Left cardiac atrium (tissue), 4 donors: Measurements from ENCODE around the gene ARID1B. TPM values are rescaled to one million over a fixed set of nuclear protein-coding genes. Genes with fewer than 3 reads are reported as not detected.
A peak's percentile ranks its signal among the peaks of the same experiment; 100 is the strongest.
"Not testable (repeated sequence)": the region's sequence is repeated elsewhere in the genome, so short reads cannot be mapped to it uniquely, and the experiment has no call there.

Source experiments
- ATAC-seq, 2 donors: fragments of 200-7000 bp; cut with Tn5 transposase; one replicate each; pipeline ENCODE4 v1.9.1; 2020; ENCODE audit warnings: mild to moderate bottlenecking in 2 of 2, moderate library complexity in 2 of 2
- DNase-seq: peaks from one replicate; pipeline ENCODE4 v3.0.0-alpha.2; 2020
- intact Hi-C, 2 donors: fragments of 100-400 bp; cut with DNase I; formaldehyde crosslinking; loops; one replicate each; pipeline versions ENCODE4 v1.14.1 to v1.15.1; 2022 to 2023
- total RNA-seq, 2 donors: library from RNA; stranded (reverse); fragmentation: NEBNext Ultra II Directional; extraction: Animal tissue kit (Norgen Biotek cat#: 25700); gene quantifications; one replicate each; pipeline ENCODE4 v1.2.1, GENCODE V29; 2021
- donor health status: DM: no; HTN: yes; CAD: no.
- donor health status: DM: no; HTN: yes; CAD: no; lungs with severe emphysema.
- donor health status: DM: yes; HTN: yes; CAD: no.
- donor health status: Dilated cardiomyopathy.

ARID1B gene
- total RNA-seq, 2 donors from 2014 or later, result 45.4 to 48.0 TPM

DNA sequence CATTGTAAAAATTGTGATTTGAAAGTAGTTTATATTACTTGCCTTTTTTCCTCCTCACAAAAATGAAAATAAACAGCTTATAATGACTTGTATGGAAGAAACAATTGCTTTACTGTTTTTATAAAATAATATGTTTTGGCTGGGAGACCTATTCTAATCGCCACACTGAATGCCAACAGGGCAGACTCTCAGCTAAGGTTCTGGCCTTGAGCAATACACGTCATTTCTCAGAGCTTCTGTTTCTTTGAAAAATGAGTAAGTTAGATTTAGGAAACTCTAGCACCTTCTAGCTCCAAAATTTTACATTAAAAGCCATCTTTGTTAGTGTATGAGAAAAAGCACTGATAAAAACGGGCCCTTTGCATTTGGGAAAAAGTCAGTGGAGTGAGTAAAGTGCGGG is 166.6 kb downstream of the ARID1B start:
- intact Hi-C loops, result no loop called here
- ATAC-seq (no peak), DNase-seq (no peak)

DNA sequence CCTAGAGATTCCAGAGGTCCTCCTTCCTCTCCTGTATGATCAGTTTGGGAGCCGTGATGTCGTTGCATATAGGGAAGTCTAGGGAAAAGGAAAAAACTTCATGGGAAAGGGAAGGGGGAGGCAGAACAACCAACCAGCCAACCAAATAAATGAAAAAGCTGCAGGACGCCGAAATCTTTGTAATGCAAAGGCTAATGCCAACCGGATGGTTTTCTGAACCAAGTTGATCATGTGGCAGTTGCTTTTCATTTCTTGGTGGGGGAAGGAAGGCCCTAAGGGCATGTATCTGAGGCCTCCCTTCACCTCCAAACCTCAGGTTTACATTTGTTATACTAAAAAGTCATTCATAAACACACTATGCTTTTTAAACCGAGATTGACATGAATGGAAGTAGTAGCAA is 167.2 kb downstream of the ARID1B start:
- ATAC-seq (no peak), DNase-seq (no peak)
- intact Hi-C loops, result no loop called here

DNA sequence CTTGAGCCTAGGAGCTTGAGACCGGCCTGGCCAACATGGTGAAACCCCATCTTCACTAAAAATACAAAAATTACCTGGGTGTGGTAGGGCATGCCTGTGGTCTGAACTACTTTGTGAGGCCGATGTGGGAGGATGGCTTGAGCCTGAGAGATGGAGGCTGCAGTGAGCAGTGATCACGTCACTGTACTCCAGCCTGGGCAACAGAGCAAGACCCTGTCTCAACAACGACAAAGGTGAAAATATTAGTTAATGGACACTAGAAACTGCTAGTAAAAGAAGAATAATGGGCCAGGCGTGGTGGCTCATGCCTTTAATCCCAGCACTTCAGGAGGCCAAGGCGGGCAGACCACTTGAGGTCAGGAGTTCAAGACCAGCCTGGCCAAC is 168.6 kb downstream of the ARID1B start:
- intact Hi-C loops, DNase-seq, ATAC-seq: not testable (repeated sequence)

DNA sequence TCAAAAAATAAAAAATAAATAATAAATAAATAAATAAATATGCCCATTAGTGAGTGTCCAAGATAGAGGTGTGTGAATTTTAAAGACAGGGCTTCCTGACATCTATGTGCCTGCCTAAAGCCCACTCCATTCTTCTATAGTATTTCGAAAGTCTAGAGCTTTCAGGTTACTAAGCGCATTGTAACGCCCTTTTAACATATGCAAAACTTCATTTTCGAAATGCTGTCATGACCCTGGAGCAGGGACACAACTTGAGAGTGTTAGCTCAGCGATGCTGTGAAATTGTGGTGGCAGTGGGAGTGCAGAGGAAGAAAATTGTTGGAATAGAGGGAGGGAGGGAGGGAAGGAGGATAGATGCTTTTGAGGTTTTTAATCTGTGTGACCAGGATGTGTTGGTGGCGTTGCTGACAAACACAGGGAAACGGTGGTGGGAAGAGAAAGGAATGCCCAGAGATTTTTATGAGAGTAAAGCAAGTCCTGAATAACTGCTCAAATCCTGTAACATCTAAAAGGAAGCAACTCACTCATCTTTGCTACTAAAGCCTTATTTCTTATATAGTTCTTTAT is 169.3 kb downstream of the ARID1B start:
- ATAC-seq (no peak), DNase-seq (no peak)
- intact Hi-C loops, result no loop called here

DNA sequence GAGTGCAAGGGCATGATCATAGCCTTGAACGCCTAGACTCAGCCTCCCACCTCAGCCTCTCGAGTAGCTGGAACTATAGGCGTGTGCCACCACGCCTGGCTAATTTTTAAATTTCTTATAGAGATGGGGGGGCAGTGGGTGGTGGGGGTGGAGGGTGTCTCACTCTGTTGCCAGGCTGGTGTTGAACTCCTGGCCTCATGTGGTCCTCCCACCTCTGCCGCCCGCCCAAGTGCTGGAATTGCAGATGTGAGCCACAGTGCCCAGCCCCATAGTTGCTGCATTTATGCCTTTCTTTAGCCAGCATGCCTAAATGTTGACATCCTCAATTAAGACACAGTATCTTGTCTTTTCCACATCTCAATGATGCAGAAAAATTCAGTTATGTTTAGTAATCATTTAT is 171.1 kb downstream of the ARID1B start:
- intact Hi-C loops, result no loop called here
- DNase-seq, result no peak
- no peak for ATAC-seq

DNA sequence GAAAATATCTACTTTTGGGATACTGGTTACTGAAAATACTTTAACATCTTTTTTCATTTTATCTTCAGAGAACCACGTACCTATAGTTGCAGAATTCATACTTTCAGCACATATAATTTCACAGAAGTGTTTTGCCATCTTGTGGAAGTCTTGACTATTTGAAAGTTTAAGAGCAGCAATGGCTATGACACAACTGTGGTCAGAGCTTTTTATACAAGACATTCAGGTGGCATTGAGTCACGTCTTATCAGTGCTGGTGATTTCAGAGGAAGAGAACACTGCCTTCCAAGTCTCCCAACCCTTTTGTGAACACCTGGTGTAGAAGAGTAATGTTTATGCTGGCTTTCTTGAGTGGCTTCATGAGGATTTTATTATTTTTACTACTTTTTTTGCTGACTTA is 171.6 kb downstream of the ARID1B start:
- ATAC-seq (peak in 1 of 2 donors; percentile 35), DNase-seq (no peak)
- intact Hi-C loops, result no loop called here

DNA sequence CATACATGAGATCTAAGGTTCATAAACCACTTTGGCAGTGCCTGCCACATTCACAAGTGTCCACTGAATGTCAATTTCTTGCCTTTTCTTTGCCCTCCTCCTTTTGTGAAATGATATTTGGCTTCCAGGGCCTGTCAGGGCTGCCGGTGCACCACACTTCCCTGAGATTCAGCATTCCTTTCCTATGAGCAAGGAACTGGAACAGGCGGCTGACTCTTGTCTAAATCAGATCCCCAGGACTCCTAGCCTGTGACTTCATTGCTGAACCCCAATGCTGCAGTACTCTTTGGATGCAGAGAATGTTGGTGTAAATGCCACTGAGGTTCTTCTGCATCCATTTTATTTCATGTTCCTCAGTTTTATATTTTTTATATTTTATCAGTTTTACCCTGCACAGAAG is 172.2 kb downstream of the ARID1B start:
- DNase-seq, result no peak
- intact Hi-C loops, result no loop called here
- ATAC-seq, result peak in 1 of 2 donors; percentile 75

DNA sequence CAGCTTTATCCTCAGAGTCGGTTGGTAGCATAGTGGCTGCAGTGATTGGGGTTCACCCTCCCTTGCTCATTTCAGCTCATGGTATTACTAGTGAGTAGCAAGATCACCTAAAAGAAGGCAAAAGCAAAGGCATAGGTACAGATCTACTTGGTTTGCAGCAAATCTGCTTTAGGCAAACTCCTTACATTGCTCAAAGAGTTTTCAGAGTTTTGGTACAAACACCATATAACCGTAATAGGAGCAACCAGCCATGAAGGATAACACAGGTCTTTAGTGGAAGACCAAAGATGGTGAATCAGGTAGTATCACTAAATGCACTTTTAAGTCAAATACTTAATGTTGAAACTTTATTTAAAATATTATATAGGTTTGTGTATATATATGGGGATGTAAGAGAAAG is 172.9 kb downstream of the ARID1B start:
- intact Hi-C loops, result loop anchor here in 1 of 2 donors (10.0 kb wide), 1 partner anchor 165 kb away; no protein-coding TSS in a partner anchor
- DNase-seq (no peak), ATAC-seq (no peak)

DNA sequence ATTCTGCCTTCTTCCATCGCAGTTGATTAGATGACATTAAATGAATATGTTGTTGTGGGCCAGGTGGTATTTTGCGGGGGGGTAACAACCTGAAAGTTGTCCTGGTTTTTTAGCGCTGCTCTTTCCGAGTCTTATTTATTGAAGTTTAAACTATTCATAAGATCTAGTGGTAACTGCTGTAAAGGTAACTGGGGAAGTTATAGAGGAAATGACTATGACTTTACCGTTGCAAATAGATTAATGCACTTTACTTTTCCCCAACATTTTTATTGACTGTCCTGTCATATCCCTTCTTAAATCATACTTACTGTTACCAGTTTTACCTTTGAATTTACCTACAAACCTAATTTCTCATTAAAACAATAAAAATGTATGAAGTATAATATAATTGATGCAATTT is 173.4 kb downstream of the ARID1B start:
- intact Hi-C loops, result loop anchor here in 1 of 2 donors (10.0 kb wide), 1 partner anchor 166 kb away; no protein-coding TSS in a partner anchor
- DNase-seq (no peak), ATAC-seq (no peak)

DNA sequence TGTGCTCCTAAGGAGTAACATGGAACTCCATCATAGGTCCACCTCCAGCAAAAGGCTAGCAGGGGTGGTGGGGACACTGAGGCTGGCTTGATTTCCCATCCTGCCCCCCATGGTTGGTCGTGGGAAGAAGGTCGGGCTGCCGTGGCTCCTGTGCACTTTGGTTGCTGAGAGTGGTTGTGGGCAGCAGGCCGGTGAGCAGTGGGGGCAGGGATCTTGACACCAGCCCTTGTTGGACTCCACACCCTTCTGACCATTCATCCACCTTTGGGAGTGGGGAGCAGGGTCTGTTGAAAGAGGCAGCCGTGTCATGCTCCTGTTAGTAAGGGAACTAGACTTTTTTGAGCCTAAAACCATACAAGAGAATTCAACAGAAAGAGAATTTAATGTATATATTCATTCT is 175.2 kb downstream of the ARID1B start:
- ATAC-seq, result no peak
- DNase-seq, result no peak
- intact Hi-C loops, result loop anchor here in 1 of 2 donors (10.0 kb wide), 1 partner anchor 168 kb away; no protein-coding TSS in a partner anchor

DNA sequence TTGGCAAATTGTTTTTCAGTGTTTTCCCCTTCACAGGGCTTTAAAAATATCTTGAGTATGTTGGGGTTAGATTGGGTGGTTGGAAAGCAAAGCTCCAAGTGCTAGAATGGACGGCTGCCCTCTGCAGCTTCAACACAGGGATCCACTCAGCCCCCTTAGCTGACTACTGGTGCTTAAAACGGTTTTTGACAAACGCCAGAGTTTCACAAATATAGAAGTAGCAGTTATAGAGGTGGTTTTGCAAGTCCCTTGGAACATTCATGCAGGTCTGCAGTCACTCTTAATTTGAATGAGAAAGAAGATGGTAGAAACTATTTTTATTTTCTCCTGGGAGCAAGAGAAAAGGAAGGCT is 175.9 kb downstream of the ARID1B start:
- ATAC-seq (no peak), DNase-seq (no peak)
- intact Hi-C loops, result loop anchor here in 1 of 2 donors (10.0 kb wide), 1 partner anchor 168 kb away; no protein-coding TSS in a partner anchor

DNA sequence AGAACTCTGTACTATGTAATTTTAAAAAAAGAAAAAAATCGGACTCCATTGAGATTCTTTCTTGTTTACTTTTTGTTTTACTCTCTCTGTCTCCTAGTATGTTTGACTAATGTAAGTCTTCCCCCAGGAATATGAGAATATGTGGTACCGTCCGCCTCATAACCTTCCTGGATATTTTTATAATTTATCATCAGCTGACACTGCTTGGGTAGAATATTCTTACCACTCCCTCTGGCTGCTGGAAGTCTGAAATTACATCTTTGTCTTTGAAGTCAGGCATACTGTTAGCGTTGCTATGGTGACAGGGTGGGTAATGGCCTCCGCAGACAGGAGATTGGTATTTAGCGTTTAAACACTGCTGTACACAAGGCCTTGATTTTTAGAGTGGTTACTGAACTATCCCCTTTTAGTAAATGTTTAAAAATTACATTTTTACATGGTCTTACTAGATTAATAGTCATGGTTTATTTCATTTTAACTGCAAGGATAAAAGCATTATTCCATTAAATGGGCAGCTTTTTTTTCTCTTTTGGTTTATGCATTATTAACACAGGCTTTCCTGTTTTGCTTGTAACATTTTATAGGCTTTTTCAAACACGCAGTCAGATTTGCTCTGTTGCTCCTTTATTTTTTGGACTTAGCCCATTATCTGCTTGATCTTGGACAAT is 176.4 kb downstream of the ARID1B start:
- intact Hi-C loops, result loop anchor here in 1 of 2 donors (10.0 kb wide), 1 partner anchor 169 kb away; no protein-coding TSS in a partner anchor
- DNase-seq, result no peak

DNA sequence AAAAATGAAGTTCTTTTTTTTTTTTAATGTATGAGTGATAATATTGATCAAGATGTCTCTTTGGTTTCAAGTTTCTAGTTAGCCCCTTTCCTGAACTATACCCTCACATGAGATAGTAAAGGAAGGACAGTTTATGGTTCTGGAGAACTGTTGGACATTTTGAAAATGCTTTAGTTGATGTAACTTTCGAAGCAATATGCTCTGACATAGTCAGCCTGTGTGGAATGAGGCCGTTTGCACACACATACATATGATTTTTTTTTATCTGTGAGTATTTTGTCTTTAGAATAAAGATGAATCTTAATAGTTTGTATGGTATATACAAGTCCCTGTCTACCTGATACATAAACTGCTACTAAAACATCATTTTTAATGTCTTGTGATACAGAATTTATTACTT is 177.0 kb downstream of the ARID1B start:
- intact Hi-C loops, result loop anchor here in 1 of 2 donors (10.0 kb wide), 1 partner anchor 169 kb away; no protein-coding TSS in a partner anchor
- DNase-seq, result no peak
- no peak for ATAC-seq

More for the DNA sequence above, 176.4 kb downstream of the ARID1B start:
- peak; percentile 56 to 86 for ATAC-seq

DNA sequence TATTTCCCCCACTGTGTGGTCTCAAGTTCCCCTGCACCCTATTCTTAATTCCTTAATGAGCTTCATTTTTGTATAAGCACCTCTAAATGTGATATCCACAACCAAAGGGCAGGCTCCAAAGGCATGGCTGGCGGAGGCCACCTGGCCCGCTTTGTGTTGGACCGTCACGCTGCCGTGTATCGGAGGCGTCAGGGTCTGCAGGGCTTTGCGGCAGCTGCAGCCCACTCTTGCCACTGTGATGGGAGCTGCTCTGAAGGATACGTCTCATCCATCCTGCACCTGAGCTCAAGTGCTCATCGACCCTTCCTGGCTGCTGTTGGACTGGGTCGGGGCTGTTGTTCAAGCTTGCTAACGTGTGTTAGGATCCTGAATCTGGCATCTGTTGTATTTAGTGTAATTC is 177.6 kb downstream of the ARID1B start:
- no peak for DNase-seq
- intact Hi-C loops, result loop anchor here in 1 of 2 donors (10.0 kb wide), 1 partner anchor 170 kb away; no protein-coding TSS in a partner anchor
- ATAC-seq, result no peak

DNA sequence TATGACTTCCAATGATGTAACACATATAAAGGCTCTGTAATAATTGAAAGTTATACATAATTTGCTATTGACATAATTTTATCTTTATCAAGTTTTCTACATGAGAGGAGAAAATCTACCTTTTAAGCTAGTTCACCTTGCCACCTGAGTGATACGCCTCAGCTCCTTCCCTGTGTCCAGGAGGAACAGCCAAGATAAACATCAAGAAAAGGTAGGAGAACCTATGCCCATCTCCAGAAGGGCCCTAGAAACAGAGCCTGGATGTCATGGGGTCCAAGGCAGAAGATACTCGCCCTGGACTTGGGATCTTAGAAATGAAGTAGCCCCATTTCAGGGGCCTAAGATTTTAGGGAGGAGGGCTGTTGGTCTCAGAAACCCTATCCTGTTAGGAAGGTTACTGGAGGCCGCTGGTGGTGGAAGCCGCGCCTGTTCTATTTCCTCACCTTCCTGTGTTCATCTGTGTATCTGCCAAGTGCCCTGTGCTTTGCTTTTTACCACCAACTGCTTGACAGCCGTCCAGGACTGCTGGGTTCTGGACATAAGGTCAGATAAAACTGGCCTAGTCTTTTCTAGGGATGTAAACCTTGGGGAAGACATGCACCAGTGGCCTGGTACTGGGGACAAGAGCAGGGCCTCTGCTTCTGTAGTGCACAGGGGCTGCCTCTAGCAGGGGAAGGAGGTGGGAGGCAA is 178.5 kb downstream of the ARID1B start:
- ATAC-seq (peak; percentile 86 to 91), DNase-seq (peak; percentile 78)
- intact Hi-C loops, result loop anchor here in 1 of 2 donors (10.0 kb wide), 1 partner anchor 171 kb away; no protein-coding TSS in a partner anchor

DNA sequence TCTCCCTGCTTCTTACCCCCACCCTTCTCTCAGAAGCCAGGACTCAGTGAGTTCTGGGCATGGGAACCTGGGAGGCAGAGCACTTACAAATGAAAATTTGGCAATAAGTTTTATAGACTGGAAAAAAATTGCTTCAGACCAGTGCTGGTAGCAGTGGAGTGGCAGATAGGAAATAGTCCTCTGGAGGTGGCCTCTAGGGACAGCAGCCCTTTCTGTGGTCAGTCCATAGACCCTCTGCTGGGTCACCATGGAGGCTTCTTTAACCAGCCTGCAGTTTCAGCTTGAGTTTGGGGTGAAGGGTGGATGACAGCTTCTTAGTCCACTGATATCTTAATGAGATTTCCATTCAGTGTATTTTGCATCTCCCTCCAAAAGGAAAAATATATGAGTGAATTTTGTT is 179.1 kb downstream of the ARID1B start:
- ATAC-seq, result peak; percentile 5 to 21
- no peak for DNase-seq
- intact Hi-C loops, result loop anchor here in 1 of 2 donors (10.0 kb wide), 1 partner anchor 171 kb away; no protein-coding TSS in a partner anchor

DNA sequence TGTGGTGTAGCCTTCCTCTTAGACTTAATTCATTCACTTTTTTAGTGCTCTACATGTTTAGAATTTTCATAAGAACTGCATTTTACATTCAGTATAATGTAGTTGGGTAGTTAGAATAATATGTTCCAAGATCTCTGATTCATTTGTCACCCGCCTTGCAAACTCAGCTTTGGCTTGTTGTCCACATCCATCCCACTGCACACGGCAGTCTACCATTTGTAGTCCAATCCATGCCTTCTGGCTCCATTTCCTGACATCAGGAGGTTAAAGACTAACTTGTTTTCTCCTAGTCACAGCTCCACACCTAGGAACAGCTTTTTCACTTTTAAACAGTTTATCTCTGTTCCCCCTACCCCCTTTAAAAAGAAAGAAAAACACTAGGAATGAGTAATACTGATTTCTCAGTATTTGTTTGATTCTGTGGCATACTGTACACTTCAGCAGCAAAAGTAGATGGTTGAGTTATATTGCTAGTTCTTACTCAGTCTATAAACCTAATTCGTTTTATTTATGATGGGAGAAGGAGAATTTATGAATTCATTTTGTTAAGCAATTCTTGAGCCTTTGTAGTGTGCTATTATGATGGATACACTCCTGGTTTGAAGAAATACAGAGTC is 180.9 kb downstream of the ARID1B start:
- no peak for DNase-seq
- intact Hi-C loops, result loop anchor here in 1 of 2 donors (10.0 kb wide), 1 partner anchor 173 kb away; no protein-coding TSS in a partner anchor

DNA sequence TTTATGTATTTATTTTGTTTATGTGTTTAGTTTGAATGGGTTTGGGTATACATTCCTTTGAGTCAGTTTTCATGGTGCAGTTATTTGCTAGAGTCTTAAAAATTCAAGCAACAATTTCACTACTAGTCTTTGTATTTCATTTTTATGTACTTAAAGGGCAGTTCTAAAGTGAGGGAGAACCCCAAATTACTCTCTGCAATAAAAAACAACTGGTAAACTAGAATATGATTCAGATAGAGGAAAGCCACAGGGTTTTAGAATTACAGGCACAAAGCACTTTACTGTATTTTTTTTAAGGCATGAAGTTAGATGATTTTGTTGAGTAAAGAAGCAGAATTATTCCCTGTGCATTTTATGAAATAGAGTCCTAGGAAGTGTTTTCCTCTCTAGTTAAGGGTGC is 183.3 kb downstream of the ARID1B start:
- no peak for ATAC-seq
- intact Hi-C loops, result no loop called here
- no peak for DNase-seq

More for the DNA sequence above, 180.9 kb downstream of the ARID1B start:
- no peak for ATAC-seq

DNA sequence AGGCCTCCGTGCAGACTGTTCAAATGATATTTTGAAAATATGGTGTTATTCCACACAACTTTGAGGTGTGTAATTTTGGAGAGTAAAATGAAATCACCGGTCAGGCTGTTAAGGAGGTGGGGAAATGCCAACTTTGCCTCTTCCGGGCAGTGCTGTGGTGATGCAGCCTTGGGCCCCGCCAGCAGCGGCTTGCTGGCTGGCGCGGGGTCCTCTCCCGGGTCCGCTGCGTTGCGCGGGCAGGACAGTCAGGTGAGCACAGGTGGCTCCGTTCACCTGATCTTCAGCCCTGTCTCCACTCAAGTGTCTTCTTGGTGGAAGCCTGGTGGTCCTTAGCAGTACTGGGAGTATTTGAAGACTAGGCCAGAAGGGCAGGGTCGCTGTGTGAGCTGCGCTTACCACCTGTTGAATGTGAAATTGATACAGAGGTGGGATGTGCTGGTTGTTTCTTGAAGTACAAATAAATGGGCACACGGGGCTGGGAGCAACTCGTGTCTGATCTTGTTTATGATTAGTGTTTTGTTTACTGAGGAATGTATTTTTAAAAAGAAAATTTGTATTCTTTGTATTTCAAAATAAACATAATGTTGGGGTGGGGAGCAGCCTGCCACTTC is 184.2 kb downstream of the ARID1B start:
- intact Hi-C loops, result no loop called here
- ATAC-seq, result no peak
- no peak for DNase-seq
